HG02852 (cell line): ENCODE results near the gene KRTCAP2.

Experiments
- ATAC-seq: cut with Tn5 transposase; IDR thresholded peaks from one replicate; pipeline ENCODE4 v1.9.1; 2021; ENCODE audit warnings: mild to moderate bottlenecking, moderate library complexity; ENCODE audit not compliant: unreplicated experiment

KRTCAP2 gene

GRCh38 chr1:155136748-155137147 lies 36.4 kb downstream of the KRTCAP2 start:
- no peak for ATAC-seq

GRCh38 chr1:155135415-155136028 lies 37.6 kb downstream of the KRTCAP2 start, which contains the start of gene SLC50A1:
SLC50A1 (plus strand) TSS chr1:155135852; CDS start chr1:155135912, 60 bp downstream.
- peak; percentile 74 for ATAC-seq

GRCh38 chr1:155134880-155135414 lies 38.2 kb downstream of the KRTCAP2 start:
- ATAC-seq = no peak

- no peak for ATAC-seq
These were observed 38.8 kb downstream of the KRTCAP2 start for GRCh38 chr1:155134322-155134721.

- ATAC-seq = no peak
These were observed 39.3 kb downstream of the KRTCAP2 start for GRCh38 chr1:155133799-155134281.

- no peak for ATAC-seq
These were observed 41.2 kb downstream of the KRTCAP2 start for GRCh38 chr1:155131856-155132255.

GRCh38 chr1:155131285-155131684 lies 41.8 kb downstream of the KRTCAP2 start:
- no peak for ATAC-seq

- ATAC-seq = no peak
These were observed 42.7 kb downstream of the KRTCAP2 start for GRCh38 chr1:155130272-155131006.

GRCh38 chr1:155128755-155129473 lies 44.2 kb downstream of the KRTCAP2 start:
- ATAC-seq = no peak

- ATAC-seq = no peak
These were observed 44.9 kb downstream of the KRTCAP2 start for GRCh38 chr1:155127967-155128754.

- ATAC-seq = no peak
These were observed 45.8 kb downstream of the KRTCAP2 start, which contains the start of gene EFNA1 for GRCh38 chr1:155127105-155127966. EFNA1 (plus strand) TSS chr1:155127876; CDS start chr1:155127978, 102 bp downstream.

GRCh38 chr1:155126556-155127104 lies 46.5 kb downstream of the KRTCAP2 start:
- no peak for ATAC-seq

GRCh38 chr1:155125946-155126555 lies 47.1 kb downstream of the KRTCAP2 start:
- ATAC-seq = no peak

- ATAC-seq = no peak
These were observed 47.6 kb downstream of the KRTCAP2 start for GRCh38 chr1:155125511-155125945.

- ATAC-seq = no peak
These were observed 48.3 kb downstream of the KRTCAP2 start for GRCh38 chr1:155124503-155125463.

GRCh38 chr1:155123801-155124200 lies 49.3 kb downstream of the KRTCAP2 start:
- no peak for ATAC-seq

- ATAC-seq = no peak
These were observed 50.8 kb downstream of the KRTCAP2 start for GRCh38 chr1:155122308-155122707.

GRCh38 chr1:155121249-155121648 lies 51.9 kb downstream of the KRTCAP2 start:
- ATAC-seq = no peak
